HG03460 (cell line): ENCODE results near the gene CLEC4G.

Experiments used
- ATAC-seq: cut with Tn5 transposase; IDR thresholded peaks from one replicate; pipeline ENCODE4 v1.9.1; 2021; ENCODE audit not compliant: unreplicated experiment

The CLEC4G gene

DNA sequence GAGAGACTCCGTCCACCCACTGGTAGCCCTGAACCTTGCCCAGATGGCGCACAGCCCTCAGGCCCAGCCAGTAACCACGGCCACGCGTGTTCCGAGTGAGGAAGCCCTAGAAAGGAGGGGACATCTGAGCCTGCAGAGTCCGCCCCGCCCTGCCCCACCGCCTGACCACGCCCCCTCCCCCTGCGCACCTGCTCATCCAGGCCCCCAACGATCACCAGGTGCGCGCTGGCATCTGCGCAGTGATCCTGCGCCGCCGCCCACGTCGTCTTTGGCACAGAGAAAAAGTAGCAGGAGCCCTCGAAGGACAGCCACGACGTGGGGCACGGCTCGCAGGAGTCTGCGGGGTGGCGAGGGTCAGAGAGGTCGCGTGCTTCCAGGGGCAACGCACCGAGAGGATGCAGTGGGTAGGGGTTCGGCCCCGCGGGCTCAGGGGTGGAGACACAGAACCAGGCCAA lies 2.1 kb downstream of the CLEC4G start:
- no peak for ATAC-seq

DNA sequence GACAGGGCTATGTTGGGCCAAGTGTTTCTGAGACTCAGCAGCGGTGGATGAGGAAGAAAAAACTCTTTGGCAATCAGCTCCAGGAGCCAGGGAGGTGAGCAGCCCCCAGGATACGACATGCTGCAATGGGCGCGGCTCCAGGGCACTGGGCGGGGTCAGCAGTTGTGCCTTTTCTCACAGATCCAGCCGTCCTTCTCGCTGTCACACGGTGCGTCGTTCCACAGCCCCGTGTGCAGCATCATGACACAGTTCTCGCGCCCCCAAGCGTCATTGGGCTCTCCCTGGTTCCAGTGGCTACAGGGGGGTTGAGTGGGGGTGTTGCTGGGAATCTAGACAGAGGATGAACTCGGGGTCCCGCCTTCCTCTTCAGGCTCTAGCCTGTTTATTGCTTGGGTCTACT lies 2.7 kb downstream of the CLEC4G start:
- no peak for ATAC-seq

DNA sequence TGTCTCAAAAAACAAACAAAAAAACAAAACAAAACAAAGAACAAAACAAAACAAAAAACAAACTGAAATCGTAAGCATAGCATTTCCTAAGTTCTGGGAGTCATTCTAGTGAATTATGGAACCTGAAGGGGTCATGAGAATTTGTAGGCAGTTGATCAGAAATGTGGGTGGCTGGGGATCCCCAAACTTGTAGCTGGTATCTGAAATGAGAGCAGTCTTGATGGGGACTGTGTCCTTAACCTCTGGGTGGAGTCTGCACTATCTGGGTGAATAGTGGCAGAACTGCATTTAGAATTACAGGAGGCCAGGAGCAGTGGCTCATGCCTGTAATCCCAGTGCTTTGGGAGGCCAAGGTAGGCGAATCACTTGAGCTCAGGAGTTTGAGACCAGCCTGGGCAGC lies 6.1 kb downstream of the CLEC4G start:
- no peak for ATAC-seq

DNA sequence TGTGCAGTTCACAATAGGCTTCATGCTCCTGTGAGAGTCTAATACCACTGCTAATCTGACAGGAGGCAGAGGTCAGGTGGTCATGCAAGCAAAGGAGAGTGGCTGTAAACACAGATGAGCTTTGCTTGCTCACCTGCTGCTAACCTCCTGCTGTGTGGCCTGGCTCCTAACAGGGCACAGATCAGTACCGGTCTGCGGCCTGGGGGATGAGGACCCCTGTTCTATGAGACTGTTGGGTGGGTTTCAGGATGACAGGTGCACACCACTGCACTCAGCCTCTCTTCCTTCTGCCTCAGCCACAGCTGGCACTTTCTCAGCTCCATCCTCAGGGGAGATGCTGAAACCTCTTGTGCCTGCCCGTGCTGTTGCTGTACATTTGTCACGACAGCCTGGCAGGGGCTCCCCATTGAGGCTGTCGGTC lies 9.7 kb downstream of the CLEC4G start:
- ATAC-seq = peak; percentile 60

DNA sequence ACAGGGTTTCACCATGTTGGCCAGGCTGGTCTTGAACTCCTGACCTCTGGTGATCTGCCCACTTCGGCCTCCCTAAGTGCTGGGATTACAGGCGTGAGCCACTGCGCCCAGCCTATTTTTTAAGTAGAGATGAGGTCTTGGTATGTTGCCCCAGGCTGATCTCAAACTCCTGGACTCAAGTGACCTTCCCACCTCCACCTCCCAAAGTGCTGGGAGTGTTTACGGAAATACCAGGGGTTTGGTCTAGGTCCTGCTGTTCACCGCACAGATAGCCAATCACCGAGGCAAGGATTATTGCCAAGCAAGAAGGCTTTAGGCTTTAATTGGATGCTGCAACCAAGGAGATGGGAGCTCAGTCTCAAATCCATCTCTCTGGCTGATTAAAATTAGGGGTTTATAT lies 11.6 kb downstream of the CLEC4G start:
- no peak for ATAC-seq

DNA sequence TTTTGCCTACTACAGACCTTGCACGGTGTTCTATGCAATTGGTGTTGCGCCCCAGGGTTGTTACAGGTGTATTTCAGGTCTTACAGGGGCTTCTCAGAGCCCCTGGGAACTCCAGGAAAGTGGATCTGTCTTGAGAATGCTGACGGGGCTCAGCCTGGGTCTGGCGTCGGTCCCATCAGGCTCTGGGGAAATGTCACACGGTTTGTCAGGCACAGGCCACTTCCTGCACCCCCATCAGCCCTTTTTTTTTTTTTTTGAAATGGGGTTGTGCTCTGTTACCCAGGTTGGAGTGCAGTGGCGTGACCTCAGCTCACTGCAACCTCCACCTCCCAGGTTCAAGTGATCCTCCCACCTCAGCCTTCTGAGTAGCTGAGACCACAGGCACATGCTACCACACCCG lies 13.2 kb downstream of the CLEC4G start:
- ATAC-seq = no peak

DNA sequence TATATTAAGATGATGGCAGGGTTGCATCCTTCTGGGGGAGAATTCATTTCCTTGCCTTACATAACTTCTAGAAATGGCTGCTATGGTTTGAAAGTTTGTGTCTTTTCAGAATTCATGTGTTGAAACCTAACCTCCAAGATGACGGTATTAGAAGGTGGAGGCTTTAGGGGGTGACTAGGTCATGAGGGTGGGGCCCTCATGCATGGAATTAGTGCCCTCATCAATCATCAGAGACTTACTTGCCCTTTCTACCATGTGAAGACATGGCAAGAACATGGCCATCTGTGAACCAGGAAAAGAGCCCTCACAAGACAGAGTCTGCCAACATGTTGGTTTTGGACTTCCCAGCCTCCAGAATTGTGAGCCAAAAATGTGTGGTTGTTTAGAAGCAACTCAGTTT lies 15.1 kb downstream of the CLEC4G start:
- no peak for ATAC-seq

DNA sequence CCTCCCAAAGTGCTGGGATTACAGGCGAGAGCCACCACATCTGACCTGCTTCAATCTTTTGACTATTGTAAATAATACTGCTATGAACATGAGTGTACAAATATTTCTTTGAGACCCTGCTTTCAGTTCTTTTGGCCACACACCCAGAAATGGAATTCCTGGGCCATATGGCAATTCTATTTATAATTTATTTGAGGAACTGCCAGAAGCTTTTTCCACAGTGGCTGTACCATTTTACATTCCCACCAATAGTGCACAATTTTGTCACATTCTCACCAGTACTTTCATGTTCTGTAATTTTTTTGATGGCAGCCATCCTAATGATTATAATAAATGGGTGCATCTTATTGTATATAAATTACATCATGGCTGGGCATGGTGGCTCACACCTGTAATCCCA lies 16.2 kb downstream of the CLEC4G start:
- no peak for ATAC-seq

DNA sequence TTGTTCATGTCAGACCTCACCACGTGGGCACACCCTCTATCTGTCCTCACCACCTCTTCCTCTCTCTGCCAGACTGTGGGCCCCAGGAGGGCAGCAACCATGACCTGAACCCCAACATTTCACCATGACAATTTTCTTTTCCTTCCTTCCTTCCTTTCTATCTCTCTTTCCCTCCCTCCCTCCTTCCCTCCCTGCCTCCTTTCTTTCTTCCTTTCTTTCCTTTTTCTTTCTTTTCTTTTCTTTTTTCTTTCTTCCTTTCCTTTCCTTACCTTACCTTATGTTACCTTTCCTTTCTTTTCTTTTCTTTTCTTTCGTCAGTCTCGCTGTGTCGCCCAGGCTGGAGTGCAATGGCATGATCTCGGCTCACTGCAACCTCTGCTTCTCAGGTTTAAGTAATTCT lies 21.3 kb downstream of the CLEC4G start:
- no peak for ATAC-seq

DNA sequence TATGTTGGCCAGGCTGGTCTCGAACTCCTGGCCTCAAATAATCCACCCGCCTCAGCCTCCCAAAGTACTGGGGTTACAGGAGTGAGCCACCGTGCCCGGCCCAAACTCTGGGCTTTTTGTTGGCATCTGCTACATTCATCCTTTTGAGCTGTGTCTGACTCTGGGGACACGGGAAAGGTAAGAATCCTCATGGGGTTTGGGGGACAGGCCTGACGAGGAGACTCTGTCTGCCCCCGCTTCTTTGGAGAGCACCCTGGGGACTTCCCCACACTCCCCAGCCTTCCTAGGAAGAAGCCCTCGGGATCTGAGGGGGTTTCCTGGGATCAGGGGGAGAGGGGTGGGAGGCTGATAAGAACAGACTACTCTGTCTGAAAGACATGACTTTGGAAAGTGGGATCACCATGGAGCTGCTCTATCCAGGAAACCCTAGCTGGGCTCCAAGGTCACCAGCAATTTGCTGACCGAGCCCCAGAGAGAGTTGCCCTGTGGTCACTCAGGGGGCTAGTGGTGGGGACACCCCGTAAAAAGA lies 21.9 kb downstream of the CLEC4G start:
- ATAC-seq = no peak

DNA sequence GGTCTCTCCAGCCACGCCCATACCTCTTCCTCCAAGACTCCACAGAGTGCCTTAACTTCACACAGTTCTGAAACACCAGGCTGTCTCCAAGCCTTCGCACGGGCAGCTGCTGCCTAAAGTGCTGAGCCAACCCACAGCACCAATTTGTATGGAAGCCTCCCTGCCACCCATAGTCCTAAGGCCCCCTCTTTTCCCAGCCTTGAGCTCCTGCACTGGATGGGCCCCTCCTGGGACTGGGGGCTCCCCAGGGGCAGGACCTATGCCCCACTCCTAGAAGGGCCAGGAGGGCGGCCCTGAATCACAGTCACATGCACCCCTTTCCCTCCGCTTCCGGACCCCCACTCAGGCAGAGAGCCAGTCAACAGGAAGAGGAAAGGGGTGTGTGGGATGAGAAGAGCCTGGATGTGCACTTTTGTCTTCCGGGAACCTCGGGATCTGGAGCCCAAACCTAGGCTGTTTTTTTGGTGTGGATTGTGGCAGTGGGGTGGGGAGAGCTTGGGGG lies 24.9 kb downstream of the CLEC4G start:
- no peak for ATAC-seq

DNA sequence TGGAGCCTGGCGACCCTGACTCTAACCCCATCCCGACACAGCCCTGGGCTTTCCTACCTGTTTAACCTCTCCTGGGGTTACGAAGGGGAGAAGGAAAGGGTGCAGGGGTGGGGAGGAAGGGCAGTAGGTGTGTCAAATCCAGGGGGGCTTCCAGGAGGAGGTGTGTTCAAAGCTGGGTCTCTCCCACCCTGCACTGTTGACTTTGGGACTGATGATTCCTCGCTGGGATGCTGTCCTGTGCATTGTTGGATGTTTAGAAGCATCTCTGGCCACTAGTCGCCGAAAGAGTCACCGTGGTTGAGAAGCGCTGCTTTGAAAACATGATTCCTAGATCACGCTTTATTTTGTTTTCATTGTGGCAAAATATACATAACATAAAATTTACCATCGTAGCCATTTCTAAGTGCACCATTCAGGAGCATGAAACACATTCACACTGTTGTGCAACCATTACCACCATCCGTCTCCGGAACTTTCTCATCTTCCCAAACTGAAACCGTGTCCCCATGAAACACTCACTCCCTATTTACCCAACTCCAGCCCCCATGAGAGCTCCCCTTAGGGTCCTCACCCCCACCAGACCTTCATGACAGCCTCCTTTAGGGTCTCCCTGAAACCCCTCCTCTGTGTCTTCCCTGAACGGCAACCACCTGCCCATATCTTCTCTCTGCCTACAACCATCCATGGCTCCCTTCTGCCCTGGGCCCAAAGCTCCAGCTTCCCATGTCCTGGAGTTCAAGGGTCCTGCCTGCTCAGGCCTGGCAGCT lies 25.5 kb downstream of the CLEC4G start:
- ATAC-seq = no peak

DNA sequence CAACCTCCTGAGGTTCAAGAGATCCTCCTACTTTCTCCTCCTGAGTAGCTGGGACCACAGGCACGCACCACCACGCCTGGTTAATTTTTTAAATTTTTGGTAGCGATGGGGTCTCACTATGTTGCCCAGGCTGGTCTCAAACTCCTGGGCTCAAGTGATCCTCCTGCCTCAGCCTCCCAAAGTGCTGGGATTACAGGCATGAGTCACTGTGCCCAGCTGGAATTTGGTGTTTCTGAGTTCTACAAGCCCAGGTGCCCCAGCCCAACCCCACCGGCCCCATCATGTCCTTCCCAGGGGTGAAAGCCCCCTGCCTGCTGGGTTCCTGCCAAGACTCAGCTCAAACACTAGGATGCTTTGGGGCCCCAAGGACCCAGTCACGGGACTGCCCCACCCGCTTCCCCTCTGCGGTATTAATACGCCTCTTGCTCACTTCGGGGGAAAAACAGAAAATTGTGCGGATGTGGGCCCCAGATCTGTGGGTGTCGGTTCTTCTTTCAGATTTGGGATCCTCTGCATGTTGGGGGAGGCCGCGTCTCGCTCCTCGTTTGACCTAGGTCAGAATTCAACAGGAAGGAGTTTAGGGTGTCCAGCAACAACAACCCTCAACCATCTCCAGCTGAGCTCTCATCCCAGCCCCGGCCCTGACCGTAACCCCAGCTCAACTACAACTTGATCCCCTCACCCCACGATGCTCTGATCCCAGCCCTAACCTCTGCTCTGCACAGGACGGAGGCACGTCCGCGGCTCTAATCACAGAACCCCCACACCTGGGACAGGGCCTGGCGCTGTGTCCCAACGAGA lies 26.3 kb downstream of the CLEC4G start:
- ATAC-seq = peak; percentile 41

DNA sequence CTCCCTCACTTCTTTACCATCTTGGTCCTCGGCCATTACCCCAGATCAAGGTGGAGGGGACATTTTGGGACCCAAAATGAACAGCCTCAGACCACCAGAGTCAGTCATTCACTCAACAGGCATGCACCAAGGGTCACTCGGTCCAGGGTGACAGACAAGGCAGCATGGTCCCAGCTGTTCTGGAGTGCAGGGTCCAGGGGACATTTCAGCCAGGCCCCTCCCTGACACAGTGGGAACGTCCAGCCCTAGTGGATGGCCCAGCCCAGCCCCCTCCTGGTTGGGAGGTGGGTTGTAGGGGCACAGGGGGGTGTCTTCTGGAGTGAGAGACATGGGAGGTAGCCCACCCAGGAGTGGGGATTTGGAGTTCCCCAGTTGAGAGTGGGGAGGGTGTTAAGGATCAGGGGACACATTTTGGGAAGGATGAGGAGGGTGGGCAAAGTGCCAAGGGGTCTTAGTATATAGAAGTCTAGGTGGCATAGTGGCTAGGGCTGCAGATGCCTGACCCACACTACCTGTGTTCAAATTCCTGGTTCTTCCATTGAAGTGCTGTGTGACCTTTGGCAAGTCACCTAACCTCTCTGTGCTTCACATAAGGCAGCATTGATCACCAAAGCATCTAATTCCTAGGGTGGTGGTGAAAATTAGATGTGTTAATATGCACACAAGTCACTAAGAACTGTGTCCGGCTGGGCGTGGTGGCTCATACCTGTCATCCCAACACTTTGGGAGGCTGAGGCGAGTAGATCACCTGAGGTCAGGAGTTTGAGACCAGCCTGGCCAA lies 27.4 kb downstream of the CLEC4G start:
- ATAC-seq = no peak

DNA sequence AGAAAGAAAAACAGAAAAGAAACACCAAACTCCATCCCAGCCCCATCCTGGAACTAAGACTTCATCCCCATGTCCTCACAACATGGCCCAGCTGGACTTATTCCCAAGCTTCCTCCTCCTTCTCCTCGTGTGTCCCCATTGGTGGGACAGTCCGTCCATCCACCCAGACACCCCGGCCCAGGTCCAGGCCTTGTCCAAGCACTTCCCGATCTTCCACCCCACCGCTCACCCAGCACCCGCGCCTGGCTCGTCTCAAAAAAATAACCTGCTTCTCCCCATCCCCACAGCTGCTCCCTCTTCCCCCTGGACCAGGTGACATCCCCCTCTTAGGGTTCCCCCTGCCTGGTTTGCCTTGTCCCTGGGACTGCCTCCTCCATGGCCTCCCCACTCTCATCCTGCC lies 28.6 kb downstream of the CLEC4G start:
- no peak for ATAC-seq

DNA sequence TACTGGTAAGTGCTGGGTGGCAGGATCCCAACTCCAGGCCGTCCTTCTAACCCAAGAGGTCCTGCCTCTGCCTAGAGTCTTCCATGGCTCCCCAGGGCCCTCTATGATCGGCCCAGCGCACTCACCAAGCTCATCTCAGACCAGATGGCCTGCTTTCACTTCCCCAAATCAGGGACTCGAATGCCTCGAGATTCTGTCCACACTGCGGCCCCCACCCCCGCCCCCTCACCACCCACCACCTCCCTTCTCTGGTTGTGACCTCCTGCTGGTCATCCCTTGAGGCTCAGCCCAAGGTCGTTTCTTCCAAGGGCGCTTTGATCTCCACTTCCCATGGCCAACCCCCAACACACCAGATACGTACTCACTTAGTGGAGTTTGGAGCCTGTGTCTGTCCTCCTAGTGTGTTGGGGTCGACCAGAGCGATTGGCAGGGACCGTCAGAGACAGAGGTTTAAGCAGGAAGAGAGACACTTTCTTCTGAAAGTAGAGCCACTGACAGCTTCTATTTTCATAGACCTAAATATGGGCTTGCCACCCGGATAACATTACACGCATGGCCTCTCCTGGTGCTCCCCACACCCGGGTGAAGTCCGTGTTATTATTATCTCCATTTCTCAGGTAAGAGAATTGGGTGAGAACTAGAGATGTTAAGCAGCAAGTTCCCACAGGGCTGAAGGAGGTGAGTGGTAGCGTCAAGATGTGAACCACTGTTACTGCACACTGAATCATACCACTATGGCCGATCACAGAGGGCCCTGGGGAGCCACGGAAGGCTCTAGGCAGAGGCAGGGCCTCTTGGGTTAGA lies 30.1 kb downstream of the CLEC4G start, which contains the start of gene FCER2:
Gene FCER2 (minus strand): TSS at position 478 of the 804 bp plus-strand sequence. CDS start 2,371 bp downstream, outside the sequence.
- ATAC-seq = peak; percentile 45

DNA sequence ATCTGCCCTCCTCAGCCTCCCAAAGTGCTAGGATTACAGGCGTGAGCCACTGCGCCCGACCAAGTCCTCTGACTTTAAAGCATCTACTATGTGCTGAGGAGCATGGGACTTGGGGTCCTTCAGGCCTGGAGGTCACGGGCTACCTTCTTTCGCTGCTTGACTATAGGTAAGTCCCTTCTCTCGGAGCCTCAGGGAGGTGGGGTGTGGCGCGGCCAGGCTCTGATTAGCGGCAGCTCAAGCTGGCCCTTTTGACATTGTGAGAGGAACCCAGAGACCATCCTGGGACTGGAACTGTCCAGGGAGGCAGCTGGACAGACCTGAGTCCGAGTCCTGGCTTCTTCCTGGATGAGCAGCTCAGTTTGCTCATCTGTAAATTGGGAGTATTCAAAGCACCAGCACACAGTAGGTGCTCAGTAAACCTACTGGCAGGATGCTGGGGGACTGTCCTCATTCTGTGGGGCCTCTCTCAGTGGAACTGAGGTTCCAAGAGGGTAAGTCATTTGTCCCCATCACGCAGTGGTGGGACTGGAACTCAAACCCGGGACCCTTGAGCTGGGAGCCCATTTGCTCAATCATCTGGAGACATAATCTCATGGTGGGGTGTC lies 30.8 kb downstream of the CLEC4G start:
- ATAC-seq = no peak

DNA sequence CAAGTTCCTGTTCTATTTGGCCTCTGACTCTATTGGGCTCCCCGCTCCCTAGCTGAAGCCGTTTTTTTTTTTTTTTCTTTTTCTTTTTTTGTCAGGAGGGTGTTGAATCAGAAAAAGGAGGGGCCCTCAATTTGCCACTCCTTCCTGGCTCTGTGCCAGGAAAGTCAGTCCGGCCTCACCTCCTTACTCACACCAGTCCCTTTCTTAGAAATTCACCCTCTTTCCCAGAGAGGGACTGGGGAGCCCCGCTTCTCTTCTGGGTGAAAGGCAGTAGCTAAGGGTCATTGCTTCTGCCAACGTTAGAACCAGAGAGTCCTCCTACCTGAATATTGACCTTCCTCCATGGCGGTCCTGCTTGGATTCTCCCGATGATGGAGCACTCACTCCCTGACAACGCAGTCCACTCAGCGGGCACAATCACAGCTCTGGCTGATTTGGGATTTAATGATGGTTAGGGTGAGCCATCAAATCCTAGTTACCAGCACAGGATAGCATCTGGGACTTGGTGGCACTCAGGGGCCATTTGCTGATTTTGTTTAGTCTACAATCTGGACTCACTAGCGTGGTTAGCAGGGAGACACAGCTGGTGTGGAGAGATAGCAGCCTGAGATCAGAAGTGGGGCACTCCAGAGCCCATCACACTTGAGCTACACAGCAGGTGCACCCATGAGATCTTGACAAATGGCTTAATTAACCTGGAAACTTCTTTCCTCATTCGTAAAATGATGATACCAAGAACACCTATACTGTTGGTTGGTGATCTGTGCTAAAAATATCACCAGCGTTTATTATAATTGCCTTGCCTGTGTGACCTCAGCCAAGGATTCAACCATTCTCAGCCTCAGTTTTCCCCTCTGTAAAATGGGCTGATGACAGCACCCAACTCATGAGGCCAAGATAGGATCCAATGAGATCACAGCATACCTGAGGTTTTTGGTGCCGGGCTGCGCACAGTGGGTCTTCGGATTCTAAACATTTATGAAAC lies 32.2 kb downstream of the CLEC4G start:
- no peak for ATAC-seq

DNA sequence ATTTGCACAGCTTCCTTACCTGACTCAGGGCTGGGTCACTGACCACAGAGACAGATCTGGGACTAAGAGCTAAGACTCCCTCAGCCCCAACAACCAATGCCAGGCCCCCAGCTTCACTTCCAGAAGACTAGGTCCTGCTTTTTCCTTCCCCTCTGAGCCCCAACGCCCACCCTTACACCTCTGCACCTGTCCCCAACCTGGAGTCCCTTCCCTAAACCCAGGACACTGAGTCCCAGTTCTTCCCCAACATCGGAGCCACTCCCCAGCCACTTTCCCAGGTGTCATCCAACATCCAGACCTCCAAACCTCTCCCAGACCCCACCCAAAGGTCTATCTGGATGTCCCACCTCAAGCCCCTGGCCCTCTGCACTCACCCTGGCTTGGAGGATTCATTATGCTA lies 32.9 kb downstream of the CLEC4G start:
- ATAC-seq = no peak
